Karpas-422 (cell line): ENCODE measurements around the gene PRPF18. TPM values are rescaled to one million over a fixed set of nuclear protein-coding genes. Genes with fewer than 3 reads are reported as not detected.

Experiments used
- DNase-seq: peaks from one replicate; pipeline ENCODE4 v3.0.0-alpha.2; 2015
- H2AFZ ChIP-seq: fragments of 200-600 bp; sonication (generic); 2 replicates; pipeline ENCODE4 v1.6.1; 2014; ENCODE audit warnings: antibody characterized with exemption, low read length, mixed read lengths
- H3K27ac ChIP-seq: fragments of 200-600 bp; sonication (generic); 2 replicates; pipeline ENCODE4 v1.5.1; 2014; ENCODE audit warnings: mild to moderate bottlenecking, low read length, moderate library complexity
- H3K27me3 ChIP-seq: fragments of 200-600 bp; sonication (generic); 2 replicates; pipeline ENCODE4 v1.6.1; 2014; ENCODE audit warnings: low read length, mixed read lengths
- H3K36me3 ChIP-seq: fragments of 200-600 bp; sonication (generic); 2 replicates; pipeline ENCODE4 v1.6.1; 2014; ENCODE audit warnings: low read length, mixed read lengths; ENCODE audit not compliant: insufficient read depth
- H3K4me1 ChIP-seq: fragments of 200-600 bp; sonication (generic); 2 replicates; pipeline ENCODE4 v1.6.1; 2014; ENCODE audit warnings: mild to moderate bottlenecking, low read length, mixed read lengths
- H3K4me2 ChIP-seq: fragments of 200-600 bp; sonication (generic); 2 replicates; pipeline ENCODE4 v1.6.1; 2014; ENCODE audit warnings: low read length, low read depth, mild to moderate bottlenecking; ENCODE audit not compliant: poor library complexity, severe bottlenecking
- H3K4me3 ChIP-seq: fragments of 200-600 bp; sonication (generic); 2 replicates; pipeline ENCODE4 v1.5.1; 2014; ENCODE audit warnings: mild to moderate bottlenecking, antibody characterized with exemption, low read length, mixed read lengths
- H3K79me2 ChIP-seq: fragments of 200-600 bp; sonication (generic); 2 replicates; pipeline ENCODE4 v1.6.1; 2014; ENCODE audit warnings: mild to moderate bottlenecking, low read length, mixed read lengths
- H3K9ac ChIP-seq: fragments of 200-600 bp; sonication (generic); 2 replicates; pipeline ENCODE4 v1.6.0; 2014; ENCODE audit warnings: low read length
- H3K9me2 ChIP-seq: fragments of 200-600 bp; sonication (generic), shearing (Covaris generic); replicated peaks from 2 replicates; pipeline ENCODE4 v1.6.0; 2014; ENCODE audit warnings: mild to moderate bottlenecking, low read length, moderate library complexity; ENCODE audit not compliant: insufficient read depth
- H3K9me3 ChIP-seq: fragments of 300-700, 200-600 bp; sonication (generic); 2 replicates; pipeline ENCODE4 v1.6.1; 2014; ENCODE audit warnings: low read length, mixed read lengths
- H4K20me1 ChIP-seq: fragments of 200-600 bp; sonication (generic); 2 replicates; pipeline ENCODE4 v1.6.1; 2014; ENCODE audit warnings: mild to moderate bottlenecking, antibody characterized with exemption, low read length, low read depth; ENCODE audit not compliant: insufficient read depth
- total RNA-seq: library from RNA; depleted of rRNA; stranded (reverse); fragments of >200 nt; shearing (Covaris generic); gene quantifications from 2 replicates; pipeline ENCODE4 v1.2.3, GENCODE V29; 2014; ENCODE audit warnings: low replicate concordance

PRPF18 gene
- total RNA-seq, 1 experiment from 2014 or later: 23.2 TPM

DNA sequence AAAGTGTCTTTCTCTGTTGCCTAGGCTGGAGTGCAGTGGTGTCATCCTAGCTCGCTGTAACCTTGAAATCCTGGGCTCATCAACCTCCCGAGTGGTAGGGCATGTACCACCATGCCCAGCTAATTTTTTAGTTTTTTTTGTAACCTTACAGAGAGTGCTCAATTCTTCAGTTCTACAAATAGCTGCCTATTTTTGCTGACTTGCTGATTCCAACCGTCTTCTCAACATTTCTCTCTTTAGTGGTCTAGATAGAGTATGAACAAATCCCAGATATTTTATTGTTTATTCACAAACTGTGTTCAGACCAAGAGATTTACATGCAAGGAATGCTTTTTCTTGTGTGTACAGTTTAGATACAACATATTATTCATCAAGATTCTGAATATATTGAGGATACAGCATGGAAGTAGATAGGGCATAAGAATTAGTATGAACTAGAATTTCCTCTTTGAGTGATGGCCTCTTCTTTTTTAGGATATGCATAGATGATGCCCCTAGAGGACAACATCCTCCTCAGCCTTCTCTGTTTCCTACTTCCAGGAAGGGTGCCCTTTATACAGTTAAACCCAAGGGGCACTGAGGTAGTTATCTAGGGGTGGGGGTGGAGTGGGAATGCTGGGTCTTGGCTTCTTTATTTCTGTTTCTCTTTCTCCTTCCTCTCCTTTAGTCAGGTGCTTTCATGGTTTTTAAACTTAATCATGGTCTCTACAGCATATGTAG, 26.0 kb downstream of the PRPF18 start:
- no peaks in the 10 kb centered on the region for H3K4me1 ChIP-seq
- H3K27me3 ChIP-seq: no peaks in the 10 kb centered on the region
- no peak overlapping the region for H3K4me3 ChIP-seq
- no peaks in the 10 kb centered on the region for H3K9me3 ChIP-seq
- no peak overlapping the region for H2AFZ ChIP-seq
- DNase-seq: no peak
- no peak overlapping the region for H3K9ac ChIP-seq
- no peak overlapping the region for H3K27ac ChIP-seq
- H4K20me1 ChIP-seq: no peaks in the 10 kb centered on the region
- H3K79me2 ChIP-seq: no peaks in the 10 kb centered on the region
- no peak overlapping the region for H3K4me2 ChIP-seq
- peaks cover 27% of the 10 kb centered on the region; the same call in 1 of the 2 replicates for H3K36me3 ChIP-seq
- no peaks in the 10 kb centered on the region for H3K9me2 ChIP-seq

DNA sequence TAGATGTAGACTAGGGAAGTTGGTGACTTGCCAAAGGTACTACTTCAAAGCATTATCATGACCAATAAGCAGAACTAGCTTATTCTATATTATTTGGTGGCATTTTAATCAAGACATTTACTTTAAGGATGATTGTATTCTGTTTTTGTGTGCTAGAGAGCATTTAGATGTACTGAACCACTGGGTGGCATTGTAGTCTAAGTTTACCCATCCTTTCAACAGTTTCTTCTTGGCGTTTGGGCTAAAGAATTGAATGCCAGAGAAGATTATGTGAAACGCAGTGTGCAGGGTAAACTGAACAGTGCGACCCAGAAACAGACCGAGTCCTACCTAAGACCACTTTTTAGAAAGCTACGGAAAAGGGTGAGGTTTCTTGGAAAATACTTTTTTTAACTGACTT, 26.8 kb downstream of the PRPF18 start:
- Histone ChIP-seq H3K9me2 (no peaks in the 10 kb centered on the region), H3K9me3 (no peaks in the 10 kb centered on the region), H2AFZ (no peak overlapping the region), H3K27ac (no peak overlapping the region), H3K4me3 (no peak overlapping the region), H3K9ac (no peak overlapping the region), H3K36me3 (peaks cover 30% of the 10 kb centered on the region; the same call in 1 of the 2 replicates), H3K4me2 (no peak overlapping the region), H3K27me3 (no peaks in the 10 kb centered on the region), H3K79me2 (no peaks in the 10 kb centered on the region), H3K4me1 (no peaks in the 10 kb centered on the region), H4K20me1 (no peaks in the 10 kb centered on the region)
- no peak for DNase-seq

DNA sequence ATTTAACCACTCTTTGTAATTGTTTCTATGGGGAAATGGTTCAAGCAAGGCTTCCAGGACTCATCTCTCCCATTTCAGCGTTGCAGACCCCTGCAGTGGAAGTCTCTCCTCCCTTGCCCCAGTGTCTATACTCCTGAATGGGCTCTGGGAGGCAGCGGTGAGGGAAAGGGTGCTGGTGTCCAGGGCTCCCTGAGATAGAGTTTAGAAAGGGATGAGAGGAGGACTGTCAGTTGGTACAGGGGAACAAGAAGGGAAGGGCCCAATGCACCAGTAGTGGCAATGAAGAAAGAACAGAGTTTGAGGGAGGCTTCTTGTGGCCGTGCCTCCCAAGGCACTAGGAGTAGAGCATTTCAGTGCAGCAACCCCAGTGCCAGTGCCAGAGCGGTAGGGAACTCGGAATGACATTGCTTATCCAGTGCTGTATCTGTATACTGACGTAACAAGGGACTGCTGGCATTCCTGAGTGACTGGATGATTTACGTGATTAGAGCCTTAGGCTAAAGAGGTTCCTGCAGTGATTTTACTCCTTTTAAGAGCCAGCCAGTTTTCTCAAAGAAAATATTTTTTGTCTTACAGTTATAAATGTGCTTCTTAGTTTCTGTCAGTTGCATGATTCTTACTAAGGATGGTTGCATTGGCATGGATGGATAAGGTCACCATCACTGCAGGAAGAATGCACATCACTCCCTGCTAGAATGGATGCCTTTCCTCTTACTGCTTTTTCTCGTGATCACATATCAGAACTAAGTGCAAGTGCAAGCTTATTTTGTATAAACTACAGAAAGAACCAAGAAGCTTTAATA, 28.0 kb downstream of the PRPF18 start:
- peaks cover 32% of the 10 kb centered on the region; the same call in 1 of the 2 replicates for H3K36me3 ChIP-seq

DNA sequence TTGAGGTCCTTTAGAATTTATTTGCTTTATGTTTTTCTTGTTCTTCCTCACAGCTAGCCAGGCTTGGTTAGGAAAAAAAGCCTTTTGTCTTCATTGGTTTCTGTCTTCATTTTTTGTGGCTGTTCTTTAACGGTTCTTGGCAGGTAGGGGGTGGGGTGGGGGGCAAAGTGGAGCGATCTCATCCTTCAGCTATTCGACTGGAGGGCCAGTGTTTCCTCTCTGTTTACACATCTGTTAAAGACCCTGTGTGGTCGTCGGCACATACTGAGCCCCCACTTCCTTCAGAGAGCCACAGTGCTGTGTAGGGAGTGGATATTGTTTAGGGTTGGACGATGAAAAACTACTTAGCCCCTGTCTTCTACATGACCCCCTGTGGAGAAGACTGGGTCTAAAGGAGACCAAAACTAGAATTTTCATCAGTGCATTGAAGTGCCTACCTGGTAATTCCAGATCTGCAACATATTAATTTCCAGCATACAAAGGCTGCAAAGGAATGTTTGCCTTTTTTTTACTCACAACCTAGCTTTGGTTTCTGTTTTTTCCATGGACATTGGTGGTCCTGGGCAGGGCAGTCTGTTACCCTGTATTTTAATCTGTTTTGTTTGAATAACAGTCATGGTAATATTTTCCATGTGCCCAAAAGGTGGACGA, 29.0 kb downstream of the PRPF18 start:
- Histone ChIP-seq H3K9me3 (no peaks in the 10 kb centered on the region), H2AFZ (no peak overlapping the region), H3K27ac (no peak overlapping the region), H3K4me2 (no peak overlapping the region), H3K4me3 (no peak overlapping the region), H3K9ac (no peak overlapping the region), H3K4me1 (no peaks in the 10 kb centered on the region), H3K9me2 (no peaks in the 10 kb centered on the region), H4K20me1 (no peaks in the 10 kb centered on the region), H3K79me2 (no peaks in the 10 kb centered on the region), H3K36me3 (peaks cover 29% of the 10 kb centered on the region; the same call in 1 of the 2 replicates), H3K27me3 (no peaks in the 10 kb centered on the region)
- DNase-seq: no peak

More for the DNA sequence above, 28.0 kb downstream of the PRPF18 start:
- H3K79me2 ChIP-seq: no peaks in the 10 kb centered on the region
- H3K4me2 ChIP-seq: no peak overlapping the region
- H2AFZ ChIP-seq: no peak overlapping the region
- H3K4me1 ChIP-seq: no peaks in the 10 kb centered on the region
- H3K9me2 ChIP-seq: no peaks in the 10 kb centered on the region
- no peaks in the 10 kb centered on the region for H3K9me3 ChIP-seq
- no peaks in the 10 kb centered on the region for H3K27me3 ChIP-seq
- no peak overlapping the region for H3K4me3 ChIP-seq
- no peak overlapping the region for H3K9ac ChIP-seq
- H3K27ac ChIP-seq: no peak overlapping the region
- DNase-seq: no peak
- no peaks in the 10 kb centered on the region for H4K20me1 ChIP-seq

DNA sequence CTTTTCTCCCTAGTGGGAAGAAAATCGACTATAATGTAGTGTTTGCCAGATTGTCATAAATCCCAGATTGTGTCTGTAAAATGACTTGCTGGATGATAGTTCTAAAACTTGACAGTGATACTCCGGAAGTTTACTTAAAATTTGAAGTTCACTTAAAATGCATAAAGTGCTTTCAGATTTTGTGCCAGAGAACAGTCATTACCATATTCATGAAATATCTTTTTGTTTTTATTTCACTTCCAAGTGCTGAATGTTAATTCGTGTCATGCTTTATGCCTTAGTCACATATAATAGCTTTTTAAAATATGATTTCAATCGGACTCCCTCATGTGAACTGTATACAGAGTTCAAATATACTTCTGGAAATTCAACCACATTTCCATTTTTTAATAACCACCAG, 30.4 kb downstream of the PRPF18 start:
- no peak overlapping the region for H2AFZ ChIP-seq
- no peak overlapping the region for H3K4me3 ChIP-seq
- H3K27ac ChIP-seq: no peak overlapping the region
- H3K4me1 ChIP-seq: no peaks in the 10 kb centered on the region
- no peaks in the 10 kb centered on the region for H3K9me3 ChIP-seq
- H3K27me3 ChIP-seq: no peaks in the 10 kb centered on the region
- no peaks in the 10 kb centered on the region for H3K79me2 ChIP-seq
- H3K36me3 ChIP-seq: peaks cover 29% of the 10 kb centered on the region; the same call in 1 of the 2 replicates
- no peak overlapping the region for H3K9ac ChIP-seq
- no peak for DNase-seq
- no peaks in the 10 kb centered on the region for H4K20me1 ChIP-seq
- no peak overlapping the region for H3K4me2 ChIP-seq
- no peaks in the 10 kb centered on the region for H3K9me2 ChIP-seq

DNA sequence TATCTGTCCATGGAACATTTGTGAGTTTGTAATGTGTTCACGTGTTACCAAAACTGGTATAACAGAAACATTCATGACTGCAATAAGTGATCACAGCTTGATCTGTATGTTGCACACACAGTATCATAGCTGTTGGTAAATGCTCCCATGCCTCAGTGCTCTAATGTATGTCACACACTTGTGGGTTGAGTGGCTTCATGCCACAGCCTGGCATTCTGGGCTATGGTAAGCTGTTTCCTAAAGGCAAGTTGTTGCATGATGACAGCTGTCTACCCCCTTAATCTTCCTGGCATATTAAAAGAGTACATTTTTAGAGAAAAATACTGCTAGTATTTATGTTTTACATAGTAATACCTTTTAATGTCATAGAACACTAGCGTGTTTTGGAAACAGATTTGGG, 35.2 kb downstream of the PRPF18 start:
- no peaks in the 10 kb centered on the region for H3K79me2 ChIP-seq
- no peaks in the 10 kb centered on the region for H3K4me1 ChIP-seq
- no peaks in the 10 kb centered on the region for H4K20me1 ChIP-seq
- H3K9me3 ChIP-seq: no peaks in the 10 kb centered on the region
- no peaks in the 10 kb centered on the region for H3K27me3 ChIP-seq
- no peaks in the 10 kb centered on the region for H3K9me2 ChIP-seq
- no peak overlapping the region for H3K27ac ChIP-seq
- no peak overlapping the region for H3K4me2 ChIP-seq
- 0 out of 2 replicates have a peak, but pooled peaks cover 9% of the 10 kb centered on the region for H3K36me3 ChIP-seq
- DNase-seq: no peak
- no peak overlapping the region for H3K9ac ChIP-seq
- H2AFZ ChIP-seq: no peak overlapping the region
- no peak overlapping the region for H3K4me3 ChIP-seq

DNA sequence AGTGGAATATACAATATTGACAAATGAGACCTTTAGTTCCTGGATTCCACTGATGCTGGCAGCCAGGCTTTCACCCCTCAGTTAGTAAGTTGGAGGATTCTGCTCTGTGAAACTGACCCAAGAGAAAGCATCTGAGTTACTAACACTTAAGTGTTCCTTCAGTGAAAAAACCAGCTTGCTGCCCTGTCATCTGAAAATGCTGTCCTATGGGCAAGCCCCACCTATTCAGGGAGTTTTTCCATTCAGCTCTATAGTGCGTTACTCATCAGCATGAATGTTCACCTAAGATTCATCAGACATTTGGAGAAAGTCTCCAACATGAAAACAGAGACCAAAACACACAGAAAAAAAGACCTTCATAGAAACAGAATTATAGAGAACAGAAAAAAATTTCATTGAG, 37.9 kb downstream of the PRPF18 start:
- Histone ChIP-seq H3K27me3 (no peaks in the 10 kb centered on the region), H3K27ac (no peak overlapping the region), H3K79me2 (no peaks in the 10 kb centered on the region), H2AFZ (no peak overlapping the region), H3K4me2 (no peak overlapping the region), H3K36me3 (no peaks in the 10 kb centered on the region), H3K9ac (no peak overlapping the region), H3K4me1 (no peaks in the 10 kb centered on the region), H3K4me3 (no peak overlapping the region), H4K20me1 (no peaks in the 10 kb centered on the region), H3K9me3 (no peaks in the 10 kb centered on the region), H3K9me2 (no peaks in the 10 kb centered on the region)
- no peak for DNase-seq
